ENCODE measurements around the gene WDR43.

Gene WDR43

GRCh38 chr2:28974252-28974651 is 79.8 kb downstream of the WDR43 start (continued):
- no peak for TF ChIP-seq TSHZ2 (CRISPR knock-in tag; IDR thresholded peaks at IDR 0.05)

DNA sequence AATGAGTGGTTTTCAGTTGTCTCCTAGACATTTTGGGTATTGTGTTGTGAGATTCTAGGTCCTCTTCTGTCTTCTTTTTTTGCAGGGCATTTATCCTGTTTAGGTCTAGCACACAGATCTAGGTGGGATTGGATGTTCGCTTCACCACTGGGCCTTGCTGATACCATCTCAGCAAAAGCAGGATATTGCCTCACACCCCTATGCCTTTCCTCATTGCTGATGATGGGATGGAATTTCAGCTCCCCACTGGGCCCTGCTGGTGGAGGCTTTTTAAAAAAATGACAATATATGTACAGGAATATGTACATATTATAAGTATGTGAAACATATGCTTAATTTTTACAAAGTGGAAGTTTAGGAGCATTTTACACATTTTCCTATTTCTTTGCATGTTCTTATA is 81.2 kb downstream of the WDR43 start:
- no peak for TF ChIP-seq TCF4 (CRISPR knock-in tag; IDR thresholded peaks at IDR 0.05; ENCODE audit: borderline replicate concordance)
- ATAC-seq = no peak

DNA sequence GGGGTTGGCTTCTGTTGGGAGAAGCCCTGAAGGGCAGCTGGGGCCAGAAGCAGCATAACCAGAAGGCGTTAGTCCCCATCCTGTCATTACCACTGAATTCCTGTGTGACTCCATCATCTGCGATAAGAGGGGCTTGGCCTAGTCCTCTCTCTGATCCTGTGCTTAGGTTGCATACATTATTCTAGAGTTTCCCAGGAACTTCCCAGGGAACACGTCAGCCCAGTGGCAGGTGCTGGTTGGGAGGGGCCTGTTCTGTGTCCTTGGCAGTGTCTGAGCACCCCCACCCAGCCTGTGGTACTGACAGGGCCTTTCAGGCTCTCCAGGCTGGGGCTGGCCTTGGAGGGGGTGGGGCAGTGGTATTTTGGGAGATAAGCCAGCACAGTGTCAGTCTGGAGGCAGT is 82.1 kb downstream of the WDR43 start:
- ATAC-seq = no peak
- TF ChIP-seq OSR1 (CRISPR knock-in tag; IDR thresholded peaks at IDR 0.05) (no peak), ESRRG (CRISPR knock-in tag; IDR thresholded peaks at IDR 0.05) (no peak), ZNF70 (CRISPR knock-in tag; IDR thresholded peaks at IDR 0.05) (no peak), TOX (CRISPR knock-in tag; IDR thresholded peaks at IDR 0.05; ENCODE audit: borderline replicate concordance) (no peak), ZNF8 (CRISPR knock-in tag; IDR thresholded peaks at IDR 0.05) (no peak), ZFP30 (CRISPR knock-in tag; IDR thresholded peaks at IDR 0.05) (no peak), ISL1 (CRISPR knock-in tag; IDR thresholded peaks at IDR 0.05) (no peak), SNAI2 (CRISPR knock-in tag; IDR thresholded peaks at IDR 0.05) (no peak), ZC3H10 (CRISPR knock-in tag; IDR thresholded peaks at IDR 0.05) (no peak), PPARA (CRISPR knock-in tag; IDR thresholded peaks at IDR 0.05; ENCODE audit: borderline replicate concordance) (no peak), TCF4 (CRISPR knock-in tag; IDR thresholded peaks at IDR 0.05; ENCODE audit: borderline replicate concordance) (no peak), ZNF565 (CRISPR knock-in tag; conservative IDR thresholded peaks at IDR 0.05; ENCODE audit: low read depth) (no peak), TSHZ2 (CRISPR knock-in tag; IDR thresholded peaks at IDR 0.05) (no peak), BACH2 (CRISPR knock-in tag; IDR thresholded peaks at IDR 0.05; ENCODE audit: borderline replicate concordance) (no peak), RARB (CRISPR knock-in tag; IDR thresholded peaks at IDR 0.05) (no peak), CSRNP3 (CRISPR knock-in tag; IDR thresholded peaks at IDR 0.05) (no peak), GLIS3 (CRISPR knock-in tag; IDR thresholded peaks at IDR 0.05) (no peak)
- TF ChIP-seq, protein P1, sequence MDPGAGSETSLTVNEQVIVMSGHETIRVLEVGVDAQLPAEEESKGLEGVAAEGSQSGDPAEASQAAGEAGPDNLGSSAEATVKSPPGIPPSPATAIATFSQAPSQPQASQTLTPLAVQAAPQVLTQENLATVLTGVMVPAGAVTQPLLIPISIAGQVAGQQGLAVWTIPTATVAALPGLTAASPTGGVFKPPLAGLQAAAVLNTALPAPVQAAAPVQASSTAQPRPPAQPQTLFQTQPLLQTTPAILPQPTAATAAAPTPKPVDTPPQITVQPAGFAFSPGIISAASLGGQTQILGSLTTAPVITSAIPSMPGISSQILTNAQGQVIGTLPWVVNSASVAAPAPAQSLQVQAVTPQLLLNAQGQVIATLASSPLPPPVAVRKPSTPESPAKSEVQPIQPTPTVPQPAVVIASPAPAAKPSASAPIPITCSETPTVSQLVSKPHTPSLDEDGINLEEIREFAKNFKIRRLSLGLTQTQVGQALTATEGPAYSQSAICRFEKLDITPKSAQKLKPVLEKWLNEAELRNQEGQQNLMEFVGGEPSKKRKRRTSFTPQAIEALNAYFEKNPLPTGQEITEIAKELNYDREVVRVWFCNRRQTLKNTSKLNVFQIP (CRISPR knock-in tag; IDR thresholded peaks at IDR 0.05; ENCODE audit: borderline replicate concordance, low read depth) = no peak

GRCh38 chr2:28977176-28977875 is 82.9 kb downstream of the WDR43 start:
- ATAC-seq = no peak
- TF ChIP-seq ZNF565 (CRISPR knock-in tag; conservative IDR thresholded peaks at IDR 0.05; ENCODE audit: low read depth) (no peak), ZFP30 (CRISPR knock-in tag; IDR thresholded peaks at IDR 0.05) (no peak), GLIS3 (CRISPR knock-in tag; IDR thresholded peaks at IDR 0.05) (no peak), CSDC2 (CRISPR knock-in tag; IDR thresholded peaks at IDR 0.05) (no peak), CSRNP3 (CRISPR knock-in tag; IDR thresholded peaks at IDR 0.05) (no peak), ZNF8 (CRISPR knock-in tag; IDR thresholded peaks at IDR 0.05) (no peak), ZFP3 (CRISPR knock-in tag; IDR thresholded peaks at IDR 0.05) (no peak), RARB (CRISPR knock-in tag; IDR thresholded peaks at IDR 0.05) (no peak), PATZ1 (CRISPR knock-in tag; IDR thresholded peaks at IDR 0.05; ENCODE audit: borderline replicate concordance) (no peak), BACH2 (CRISPR knock-in tag; IDR thresholded peaks at IDR 0.05; ENCODE audit: borderline replicate concordance) (no peak)
- TF ChIP-seq, protein P1 (CRISPR knock-in tag; IDR thresholded peaks at IDR 0.05; ENCODE audit: borderline replicate concordance, low read depth) = no peak

All from SK-N-SH treated with all-trans-retinoic acid at 6 μM for 48 hours (cell line).